GM18511 (cell line): Measurements from ENCODE around the gene ABHD3.
A peak's percentile ranks its signal among the peaks of the same experiment; 100 is the strongest.
"Not testable (repeated sequence)": the region's sequence is repeated elsewhere in the genome, so short reads cannot be mapped to it uniquely, and the experiment has no call there.

Source experiments
- ATAC-seq: cut with Tn5 transposase; IDR thresholded peaks from one replicate; pipeline ENCODE4 v1.9.1; 2021; ENCODE audit warnings: mild to moderate bottlenecking, moderate library complexity; ENCODE audit not compliant: unreplicated experiment

Gene ABHD3

GRCh38 chr18:21653361-21653760 is 51.2 kb downstream of the ABHD3 start:
- no peak for ATAC-seq

DNA sequence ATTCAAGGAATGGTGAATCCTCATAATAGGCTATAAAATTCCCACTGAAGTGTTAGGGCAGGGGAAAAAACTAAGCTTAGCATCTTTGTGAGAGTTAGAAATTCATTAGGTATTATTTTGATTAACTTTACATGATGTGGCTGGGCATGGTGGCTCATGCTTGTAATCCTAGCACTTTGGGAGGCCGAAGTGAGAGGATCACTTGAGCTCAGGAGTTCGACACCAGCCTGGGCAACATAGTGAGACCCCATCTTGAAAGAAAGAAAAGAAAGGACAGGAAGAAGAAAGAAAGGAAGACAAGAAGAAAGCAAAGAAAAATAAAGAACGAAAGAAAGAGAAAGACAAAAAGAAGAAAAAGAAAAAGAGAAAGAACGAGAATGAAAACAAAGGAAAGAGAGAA is 52.5 kb downstream of the ABHD3 start:
- ATAC-seq: no peak

DNA sequence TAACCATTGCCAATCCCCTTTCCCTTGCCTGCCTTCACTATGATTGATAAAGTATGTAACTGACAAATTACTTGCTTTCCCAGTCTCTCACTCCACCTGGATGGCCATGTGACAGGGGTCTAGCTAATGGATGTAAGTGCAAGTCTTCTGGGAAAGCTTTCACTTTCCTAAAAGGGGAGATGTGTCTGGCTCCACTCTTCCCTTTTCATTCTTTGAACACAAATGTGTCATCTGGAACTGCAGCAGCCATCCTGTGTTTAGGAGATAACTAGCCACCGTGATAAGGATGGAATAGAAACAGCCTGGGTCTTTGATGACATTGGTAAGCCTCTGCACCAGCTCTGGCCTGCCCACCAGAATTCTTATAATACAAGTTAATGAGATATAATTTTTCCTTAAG is 54.3 kb downstream of the ABHD3 start:
- ATAC-seq: no peak

DNA sequence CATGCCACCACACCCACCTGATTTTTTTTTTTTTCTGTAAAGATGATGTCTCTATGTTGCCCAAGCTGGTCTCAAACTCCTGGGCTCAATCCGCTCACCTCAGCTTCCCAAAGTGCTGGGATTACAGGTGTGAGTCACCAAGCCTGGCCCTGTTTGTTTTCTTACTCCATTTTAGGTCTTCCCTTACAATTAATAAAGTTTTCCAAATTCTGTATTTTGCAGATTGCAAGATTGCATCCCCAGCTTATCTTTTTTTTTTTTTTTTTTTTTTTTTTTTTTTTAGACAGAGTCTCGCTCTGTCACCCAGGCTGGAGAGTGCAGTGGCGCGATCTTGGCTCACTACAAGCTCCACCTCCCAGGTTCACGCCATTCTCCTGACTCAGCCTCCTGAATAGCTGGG is 64.2 kb downstream of the ABHD3 start:
- ATAC-seq: not testable (repeated sequence)

DNA sequence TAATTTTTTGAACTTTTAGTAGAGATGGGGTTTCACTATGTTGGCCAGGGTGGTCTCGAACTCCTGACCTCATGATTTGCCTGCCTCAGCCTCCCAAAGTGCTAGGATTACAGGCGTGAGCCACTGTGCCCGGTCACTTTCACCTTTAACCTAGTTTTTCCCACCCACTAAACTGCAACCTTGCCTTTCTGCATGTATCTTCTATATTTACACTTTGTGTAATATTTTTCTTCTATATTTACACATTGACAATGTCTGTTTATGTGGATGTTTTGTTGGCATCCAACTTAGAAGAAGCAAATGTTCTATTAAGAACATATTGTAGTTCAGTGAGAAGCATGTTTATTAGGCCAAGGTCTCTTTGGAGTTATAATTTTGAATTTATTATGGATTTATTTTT is 65.8 kb downstream of the ABHD3 start:
- ATAC-seq: no peak

DNA sequence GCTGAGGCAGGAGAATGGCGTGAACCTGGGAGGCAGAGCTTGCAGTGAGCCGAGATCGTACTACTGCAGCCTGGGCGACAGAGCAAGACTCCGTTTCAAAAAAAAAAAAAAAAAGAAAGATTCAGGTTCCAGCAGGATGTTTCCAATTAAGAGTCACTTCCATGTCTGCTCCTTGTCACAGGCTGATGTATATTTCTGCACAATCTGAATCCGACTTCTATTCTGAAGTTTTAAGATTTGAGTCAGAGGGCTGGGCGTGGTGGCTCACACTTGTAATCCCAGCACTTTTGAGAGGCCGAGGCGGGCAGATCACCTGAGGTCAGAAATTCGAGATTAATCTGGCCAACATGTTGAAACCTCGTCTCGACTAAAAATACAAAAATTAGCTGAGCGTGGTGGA is 67.8 kb downstream of the ABHD3 start:
- no peak for ATAC-seq

- ATAC-seq: no peak
Observed at GRCh38 chr18:21634588-21635199, 69.9 kb downstream of the ABHD3 start.

GRCh38 chr18:21632393-21632792 is 72.2 kb downstream of the ABHD3 start:
- ATAC-seq: no peak

DNA sequence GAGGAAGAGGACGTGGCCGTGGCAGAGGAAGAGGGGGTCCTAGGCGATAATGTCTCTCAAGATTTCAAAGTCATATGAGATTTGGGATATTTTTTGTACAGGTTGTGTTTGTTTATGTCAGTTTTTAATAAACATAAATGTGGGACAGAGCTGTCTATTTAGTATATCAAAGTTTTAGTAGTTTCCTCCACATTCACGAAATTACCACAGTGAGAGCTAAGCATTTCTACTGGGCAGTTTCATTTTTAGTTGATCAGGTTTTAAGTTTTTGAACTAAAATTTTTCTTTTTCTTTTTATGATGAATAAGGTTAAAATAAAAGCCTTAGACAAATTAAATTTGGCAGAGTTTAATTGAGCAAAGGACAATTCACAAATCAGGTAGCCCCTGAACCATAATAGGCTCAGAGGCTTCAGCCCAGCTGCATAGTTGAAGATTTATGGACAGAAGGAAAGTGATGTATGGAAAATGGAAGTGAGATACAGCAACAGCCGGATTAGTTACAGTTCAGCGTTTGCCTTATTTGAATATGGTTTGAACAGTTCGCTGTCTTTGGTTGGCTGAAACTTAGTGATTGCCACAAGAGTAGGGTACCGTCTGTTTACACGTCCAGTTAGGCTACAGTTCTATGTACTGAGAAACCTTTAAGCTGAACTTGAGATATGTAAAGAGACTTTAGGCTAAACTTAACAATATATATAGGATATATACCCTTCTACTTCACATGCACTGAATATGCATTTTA is 75.3 kb downstream of the ABHD3 start:
- ATAC-seq: peak; percentile 98

DNA sequence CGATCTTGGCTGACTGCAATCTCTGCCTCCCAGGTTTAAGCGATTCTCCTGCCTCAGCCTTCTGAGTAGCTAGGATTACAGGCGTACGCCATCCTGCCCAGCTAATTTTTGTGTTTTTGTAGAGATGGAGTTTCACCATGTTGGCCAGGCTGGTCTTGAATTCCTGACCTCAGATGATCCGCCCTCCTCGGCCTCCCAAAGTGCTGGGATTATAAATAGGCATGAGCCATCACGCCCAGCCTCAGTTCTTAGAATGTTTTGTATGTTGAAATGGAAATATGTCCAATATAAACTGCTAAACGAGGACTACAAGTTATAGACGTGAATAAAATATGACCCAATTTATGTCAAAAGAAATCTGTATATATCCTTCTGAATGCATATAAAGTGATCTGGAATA is 82.9 kb downstream of the ABHD3 start:
- ATAC-seq: not testable (repeated sequence)

GRCh38 chr18:21612125-21613039 is 92.2 kb downstream of the ABHD3 start, which contains the start of gene SNRPD1:
Gene SNRPD1, plus strand, starts transcription at chr18:21612314. Its CDS starts 116 bp downstream, at chr18:21612430.
- peak; percentile 98 for ATAC-seq

- peak; percentile 10 for ATAC-seq
Observed at GRCh38 chr18:21611401-21612124, 93.0 kb downstream of the ABHD3 start.

DNA sequence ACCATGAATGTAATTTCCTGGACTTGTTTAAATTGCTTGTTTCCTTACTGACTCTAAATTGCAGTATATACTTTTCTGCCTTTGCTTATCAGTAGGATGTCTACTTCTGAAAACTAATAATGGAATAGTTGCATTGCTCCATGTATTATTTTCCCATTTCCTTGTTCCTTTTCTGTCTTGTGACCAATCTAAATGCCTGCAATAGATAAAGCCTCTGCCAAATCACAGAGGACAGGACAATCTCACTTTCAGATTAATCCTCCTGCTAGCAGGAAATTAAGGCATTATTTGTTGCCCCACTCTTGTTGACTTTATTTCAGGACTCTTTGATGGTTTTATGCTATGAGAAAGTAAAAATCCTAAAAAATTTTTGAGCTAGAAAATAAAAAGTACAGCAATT is 99.4 kb downstream of the ABHD3 start:
- ATAC-seq: no peak

- ATAC-seq: no peak
Observed at GRCh38 chr18:21604671-21605070, 99.9 kb downstream of the ABHD3 start.

GRCh38 chr18:21602299-21602587 is 102.3 kb downstream of the ABHD3 start:
- ATAC-seq: no peak
